ENCODE results near the gene ATP6V1E1. TPM values are rescaled to one million over a fixed set of nuclear protein-coding genes. Genes with fewer than 3 reads are reported as not detected.

Gene ATP6V1E1
- total and polyA plus RNA-seq, 2 donors (not counting 1 experiment from before 2014, with no cell fraction given) = 51.3 to 82.6 TPM

GRCh38 chr22:17549183-17549582, 79.4 kb downstream of the ATP6V1E1 start:
- H4K20me1 ChIP-seq (ENCODE audit: control insufficient read depth, insufficient read depth, low read length, poor library complexity, severe bottlenecking) = no peaks in the 10 kb centered on the region
- Mint-ChIP-seq H3K27ac (no peak overlapping the region), H3K4me1 (no peaks in the 10 kb centered on the region), H3K9me3 (ENCODE audit: insufficient read depth) (no peaks in the 10 kb centered on the region), H3K4me3 (no peak overlapping the region), H3K27me3 (no peaks in the 10 kb centered on the region)
- H3K79me2 ChIP-seq (ENCODE audit: control insufficient read depth, insufficient read depth, low read length) = no peaks in the 10 kb centered on the region
- ChIA-PET POLR2A (interaction anchor here (0.6 kb wide), 1 partner anchor 94 kb away, joined by 3 read pairs; no protein-coding TSS in a partner anchor), CTCF (interaction anchor here (1.2 kb wide), 1 partner anchor 9 kb away, joined by 3 read pairs; no protein-coding TSS in a partner anchor)
- H3K9ac ChIP-seq (ENCODE audit: low read length) = no peak overlapping the region
- H3K27me3 ChIP-seq (replicated peaks in 1 of 4; ENCODE audit: control extremely low read depth in 1 of 4, control insufficient read depth in 3 of 4, insufficient read depth in 4 of 4, low read length in 3 of 4) = no peaks in the 10 kb centered on the region
- H3K27ac ChIP-seq (ENCODE audit: low read length in 2 of 2) = no peak overlapping the region
- WGBS (ENCODE audit: insufficient coverage) = 97% methylated on average over 8 of the region's 10 CpGs
- no peak for DNase-seq
- H2AFZ ChIP-seq (ENCODE audit: insufficient read depth, low read depth, low read length, poor library complexity, severe bottlenecking) = no peak overlapping the region
- TF ChIP-seq, protein P1, sequence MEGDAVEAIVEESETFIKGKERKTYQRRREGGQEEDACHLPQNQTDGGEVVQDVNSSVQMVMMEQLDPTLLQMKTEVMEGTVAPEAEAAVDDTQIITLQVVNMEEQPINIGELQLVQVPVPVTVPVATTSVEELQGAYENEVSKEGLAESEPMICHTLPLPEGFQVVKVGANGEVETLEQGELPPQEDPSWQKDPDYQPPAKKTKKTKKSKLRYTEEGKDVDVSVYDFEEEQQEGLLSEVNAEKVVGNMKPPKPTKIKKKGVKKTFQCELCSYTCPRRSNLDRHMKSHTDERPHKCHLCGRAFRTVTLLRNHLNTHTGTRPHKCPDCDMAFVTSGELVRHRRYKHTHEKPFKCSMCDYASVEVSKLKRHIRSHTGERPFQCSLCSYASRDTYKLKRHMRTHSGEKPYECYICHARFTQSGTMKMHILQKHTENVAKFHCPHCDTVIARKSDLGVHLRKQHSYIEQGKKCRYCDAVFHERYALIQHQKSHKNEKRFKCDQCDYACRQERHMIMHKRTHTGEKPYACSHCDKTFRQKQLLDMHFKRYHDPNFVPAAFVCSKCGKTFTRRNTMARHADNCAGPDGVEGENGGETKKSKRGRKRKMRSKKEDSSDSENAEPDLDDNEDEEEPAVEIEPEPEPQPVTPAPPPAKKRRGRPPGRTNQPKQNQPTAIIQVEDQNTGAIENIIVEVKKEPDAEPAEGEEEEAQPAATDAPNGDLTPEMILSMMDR (IDR thresholded peaks at IDR 0.05) = no peak
- TF ChIP-seq EZH2 (IDR thresholded peaks at IDR 0.05; ENCODE audit: borderline replicate concordance, insufficient read depth, low read depth, low read length, poor library complexity, severe bottlenecking) = no peak
- no peaks in the 10 kb centered on the region for H3K4me1 ChIP-seq (ENCODE audit: control insufficient read depth in 2 of 2, insufficient read depth in 2 of 2, low read length in 2 of 2)
- H3K9me3 ChIP-seq (ENCODE audit: control extremely low read depth in 1 of 3, control insufficient read depth in 2 of 3, insufficient read depth in 1 of 3, low read length in 2 of 3) = no peaks in the 10 kb centered on the region
- intact Hi-C loops (cut with micrococcal nuclease) = no loop called here
- no peak overlapping the region for H3K4me2 ChIP-seq (replicated peaks; ENCODE audit: low read depth, low read length, poor library complexity, severe bottlenecking)
- H3K36me3 ChIP-seq (replicated peaks in 1 of 2; ENCODE audit: control extremely low read depth in 1 of 2, control insufficient read depth in 1 of 2, extremely low read depth in 1 of 2, insufficient read depth in 2 of 2, low read length in 1 of 2) = no peaks in the 10 kb centered on the region
- no peak overlapping the region for H3K4me3 ChIP-seq (ENCODE audit: control extremely low read depth in 1 of 5, extremely low read depth in 1 of 5, insufficient read depth in 1 of 5, low read depth in 2 of 5, low read length in 4 of 5)
- no peak for ATAC-seq (ENCODE audit: low read depth)

DNA sequence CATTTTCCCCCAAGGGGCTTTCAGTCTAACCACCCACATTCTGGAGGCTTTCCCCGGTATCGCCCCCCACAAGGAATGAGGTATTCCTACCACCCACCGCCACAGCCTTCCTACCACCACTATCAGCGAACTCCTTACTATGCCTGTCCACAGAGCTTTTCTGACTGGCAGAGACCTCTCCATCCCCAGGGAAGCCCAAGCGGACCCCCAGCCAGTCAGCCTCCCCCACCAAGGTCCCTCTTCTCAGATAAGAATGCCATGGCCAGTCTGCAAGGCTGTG, 79.9 kb downstream of the ATP6V1E1 start:
- no peaks in the 10 kb centered on the region for H4K20me1 ChIP-seq (ENCODE audit: control insufficient read depth, insufficient read depth, low read length, poor library complexity, severe bottlenecking)
- no peak overlapping the region for H3K4me3 ChIP-seq (ENCODE audit: control extremely low read depth in 1 of 5, extremely low read depth in 1 of 5, insufficient read depth in 1 of 5, low read depth in 2 of 5, low read length in 4 of 5)
- H3K4me2 ChIP-seq (replicated peaks; ENCODE audit: low read depth, low read length, poor library complexity, severe bottlenecking) = no peak overlapping the region
- H3K36me3 ChIP-seq (replicated peaks in 1 of 2; ENCODE audit: control extremely low read depth in 1 of 2, control insufficient read depth in 1 of 2, extremely low read depth in 1 of 2, insufficient read depth in 2 of 2, low read length in 1 of 2) = no peaks in the 10 kb centered on the region
- WGBS (ENCODE audit: insufficient coverage) = 97% methylated on average over 4 of the region's 5 CpGs
- no peaks in the 10 kb centered on the region for H3K4me1 Mint-ChIP-seq
- H3K9ac ChIP-seq (ENCODE audit: low read length) = no peak overlapping the region
- H3K27me3 ChIP-seq (replicated peaks in 1 of 4; ENCODE audit: control extremely low read depth in 1 of 4, control insufficient read depth in 3 of 4, insufficient read depth in 4 of 4, low read length in 3 of 4) = no peaks in the 10 kb centered on the region
- TF ChIP-seq, protein P1 (IDR thresholded peaks at IDR 0.05) = no peak
- TF ChIP-seq EZH2 (IDR thresholded peaks at IDR 0.05; ENCODE audit: borderline replicate concordance, insufficient read depth, low read depth, low read length, poor library complexity, severe bottlenecking) = no peak
- no peak overlapping the region for H2AFZ ChIP-seq (ENCODE audit: insufficient read depth, low read depth, low read length, poor library complexity, severe bottlenecking)
- ChIA-PET CTCF (no interaction called here), POLR2A (no interaction called here)
- H3K79me2 ChIP-seq (ENCODE audit: control insufficient read depth, insufficient read depth, low read length) = no peaks in the 10 kb centered on the region
- no peak overlapping the region for H3K27ac ChIP-seq (ENCODE audit: low read length in 2 of 2)
- intact Hi-C loops (cut with micrococcal nuclease) = no loop called here
- H3K9me3 ChIP-seq (ENCODE audit: control extremely low read depth in 1 of 3, control insufficient read depth in 2 of 3, insufficient read depth in 1 of 3, low read length in 2 of 3) = no peaks in the 10 kb centered on the region
- DNase-seq = no peak
- H3K27ac Mint-ChIP-seq = no peak overlapping the region
- no peak overlapping the region for H3K4me3 Mint-ChIP-seq
- no peaks in the 10 kb centered on the region for H3K9me3 Mint-ChIP-seq (ENCODE audit: insufficient read depth)
- no peaks in the 10 kb centered on the region for H3K4me1 ChIP-seq (ENCODE audit: control insufficient read depth in 2 of 2, insufficient read depth in 2 of 2, low read length in 2 of 2)
- ATAC-seq (ENCODE audit: low read depth) = no peak
- no peaks in the 10 kb centered on the region for H3K27me3 Mint-ChIP-seq
